Kidney (tissue), 14 donors: ENCODE data around the gene PDE1C. TPM values are rescaled to one million over a fixed set of nuclear protein-coding genes. Genes with fewer than 3 reads are reported as not detected.

Experiments used
- DNase-seq, 5 donors: peaks; one replicate each; pipeline ENCODE4 v3.0.0-alpha.2; 2013 to 2020
- FAIRE-seq: peaks from 2 replicates; lab custom pipeline; 2012; peaks lifted over from hg19 to GRCh38; lab: Jason Lieb, UNC
- H3K27ac ChIP-seq, 2 donors: one replicate each; pipeline ENCODE4 v1.7.0; 2013; ENCODE audit warnings: low read depth in 2 of 2, low read length in 2 of 2, inconsistent platforms in 1 of 2
- H3K27me3 ChIP-seq: one replicate; pipeline ENCODE4 v1.7.1; 2013; ENCODE audit warnings: low read length, inconsistent platforms; ENCODE audit not compliant: control insufficient read depth, insufficient read depth
- H3K36me3 ChIP-seq, 3 donors: one replicate each; pipeline versions ENCODE4 v1.7.0 to v1.7.1; 2013; ENCODE audit warnings: low read length in 3 of 3, control low read depth in 1 of 3, inconsistent platforms in 1 of 3; ENCODE audit not compliant: insufficient read depth in 3 of 3, control insufficient read depth in 2 of 3
- H3K4me1 ChIP-seq, 3 donors: one replicate each; pipeline versions ENCODE4 v1.7.0 to v1.7.1; 2013; ENCODE audit warnings: low read length in 3 of 3, inconsistent platforms in 1 of 3, low read depth in 1 of 3; ENCODE audit not compliant: control insufficient read depth in 2 of 3, insufficient read depth in 2 of 3
- H3K4me3 ChIP-seq, 3 donors: one replicate each; pipeline versions ENCODE4 v1.7.0 to v1.8.1; 2013; ENCODE audit warnings: low read length in 3 of 3, control low read depth in 1 of 3, inconsistent platforms in 1 of 3
- H3K9ac ChIP-seq, 3 donors: one replicate each; pipeline versions ENCODE4 v1.7.0 to v1.7.1; 2013; ENCODE audit warnings: low read length in 3 of 3, control low read depth in 1 of 3, inconsistent platforms in 1 of 3
- H3K9me3 ChIP-seq, 3 donors: one replicate each; pipeline versions ENCODE4 v1.7.0 to v1.7.1; 2013; ENCODE audit warnings: low read length in 3 of 3, control low read depth in 1 of 3, inconsistent platforms in 1 of 3; ENCODE audit not compliant: control insufficient read depth in 2 of 3, insufficient read depth in 1 of 3
- CTCF ChIP-seq: IDR thresholded peaks from 3 replicates; pipeline ENCODE4 v1.5.1; 2012; ENCODE audit warnings: mild to moderate bottlenecking, moderate library complexity, borderline replicate concordance; ENCODE audit not compliant: insufficient read depth; ENCODE audit errors: extremely low read depth
- intact Hi-C: fragments of 100-400 bp; cut with DNase I; formaldehyde crosslinking; loops from one replicate; pipeline ENCODE4 v1.11.1; 2022
- polyA plus RNA-seq: library from polyadenylated mRNA; stranded (reverse); fragments of 350-450 nt; fragmentation: Illumina TruSeq; extraction: RNeasy Lipid Tissue Mini Kit (QIAGEN cat#74804); gene quantifications from one replicate; pipeline ENCODE4 v1.2.3, GENCODE V29; 2014; ENCODE audit warnings: low read depth, low replicate concordance; ENCODE audit not compliant: insufficient read depth
- total RNA-seq: library from RNA; stranded (reverse); fragmentation: NEBNext Ultra II Directional; extraction: Animal tissue kit (Norgen Biotek cat#: 25700); gene quantifications from one replicate; pipeline ENCODE4 v1.2.1, GENCODE V29; 2021
- donor health status: control.
- donor health status: control.
- donor health status: control.
- donor health status: control.
- donor health status: control.
- donor health status: DM: yes; HTN: yes; CAD: no.
- donor health status: Normal renal cell carcinoma (clear cell type).

PDE1C gene
- total and polyA plus RNA-seq, 2 donors from 2014 or later: 3.3 to 5.5 TPM

DNA sequence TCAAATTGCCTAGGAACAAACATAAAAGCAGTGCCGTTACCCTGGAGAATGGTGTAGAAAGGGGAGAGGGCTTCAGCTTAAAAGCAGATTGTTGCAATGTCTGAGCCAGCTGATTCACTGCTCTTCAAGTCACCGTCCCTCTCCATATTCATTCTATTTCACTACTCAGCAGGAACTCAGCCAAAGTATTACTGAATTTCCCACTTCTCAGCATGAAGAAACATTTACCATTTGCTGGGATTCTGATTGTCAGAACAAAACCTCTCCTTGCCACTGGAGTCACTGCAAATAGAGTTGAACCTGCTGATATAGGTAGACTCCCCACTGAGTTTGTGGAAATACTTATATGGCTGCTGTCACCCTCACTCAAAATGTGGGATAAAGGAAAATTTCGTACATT, 311.5 kb downstream of the PDE1C start:
- TF ChIP-seq CTCF: no peak
- DNase-seq (no peak), FAIRE-seq (no peak)
- intact Hi-C loops: no loop called here
- Histone ChIP-seq H3K9ac (no peak overlapping the region), H3K4me3 (no peak overlapping the region), H3K27me3 (no peaks in the 10 kb centered on the region), H3K36me3 (no peaks in the 10 kb centered on the region), H3K4me1 (no peaks in the 10 kb centered on the region), H3K27ac (no peak overlapping the region), H3K9me3 (no peaks in the 10 kb centered on the region)

- no peaks in the 10 kb centered on the region for H3K9me3 ChIP-seq
- no peaks in the 10 kb centered on the region for H3K4me1 ChIP-seq
- H3K27ac ChIP-seq: no peak overlapping the region
- no peak overlapping the region for H3K4me3 ChIP-seq
- DNase-seq (no peak), FAIRE-seq (no peak)
- TF ChIP-seq CTCF: no peak
- no peaks in the 10 kb centered on the region for H3K36me3 ChIP-seq
- intact Hi-C loops: no loop called here
- H3K27me3 ChIP-seq: no peaks in the 10 kb centered on the region
- H3K9ac ChIP-seq: no peak overlapping the region
Observed at GRCh38 chr7:31751726-31752125, 318.5 kb downstream of the PDE1C start.

DNA sequence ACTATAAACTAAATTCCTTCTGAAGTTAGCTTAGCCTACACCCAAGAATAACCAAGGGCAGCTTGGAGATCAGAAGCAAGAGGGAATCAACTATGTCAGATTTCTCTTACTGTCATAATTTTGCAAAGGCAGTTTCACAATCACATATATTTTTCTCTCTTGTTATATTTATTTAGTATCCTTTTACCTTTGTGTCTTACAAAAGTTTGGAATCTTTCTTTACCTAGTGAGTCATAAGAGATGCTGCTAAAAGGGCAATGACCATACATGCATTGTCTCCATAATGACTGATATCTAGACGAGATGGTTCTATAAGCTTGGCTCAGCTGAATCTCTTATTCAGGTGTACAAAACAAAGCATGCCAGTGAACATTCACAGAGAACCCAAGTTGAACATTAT, 322.1 kb downstream of the PDE1C start:
- H3K9me3 ChIP-seq: no peaks in the 10 kb centered on the region
- no peak for TF ChIP-seq CTCF
- H3K9ac ChIP-seq: no peak overlapping the region
- no peaks in the 10 kb centered on the region for H3K4me1 ChIP-seq
- intact Hi-C loops: loop anchor here (5.0 to 10.0 kb wide), 2 partner anchors 459 to 727 kb away; no protein-coding TSS in a partner anchor
- no peak overlapping the region for H3K4me3 ChIP-seq
- no peaks in the 10 kb centered on the region for H3K36me3 ChIP-seq
- DNase-seq: no peak
- FAIRE-seq: no peak
- no peaks in the 10 kb centered on the region for H3K27me3 ChIP-seq
- H3K27ac ChIP-seq: no peak overlapping the region

DNA sequence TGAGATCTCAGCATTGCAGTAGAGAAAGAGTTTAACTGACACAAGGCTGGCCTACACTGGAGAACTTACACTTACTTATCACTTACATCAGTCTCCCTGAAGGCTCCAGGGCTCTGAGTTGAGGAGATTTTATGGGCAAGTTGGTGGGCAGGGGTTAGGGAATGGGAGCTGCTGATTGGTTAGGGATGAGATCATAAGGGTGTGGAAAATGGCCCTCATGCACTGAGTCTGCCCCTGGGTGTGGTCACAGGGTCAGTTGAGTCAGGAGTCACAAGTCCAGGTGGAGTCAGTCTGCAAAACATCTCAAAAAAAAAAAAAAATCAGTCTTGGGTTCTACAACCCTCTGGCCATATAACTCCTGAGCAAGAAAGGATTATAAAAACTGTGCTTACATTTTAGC, 322.7 kb downstream of the PDE1C start:
- no peaks in the 10 kb centered on the region for H3K27me3 ChIP-seq
- no peaks in the 10 kb centered on the region for H3K4me1 ChIP-seq
- TF ChIP-seq CTCF: no peak
- no peak overlapping the region for H3K9ac ChIP-seq
- H3K9me3 ChIP-seq: no peaks in the 10 kb centered on the region
- FAIRE-seq: no peak
- no peaks in the 10 kb centered on the region for H3K36me3 ChIP-seq
- no peak overlapping the region for H3K4me3 ChIP-seq
- intact Hi-C loops: loop anchor here (5.0 to 10.0 kb wide), 2 partner anchors 460 to 727 kb away; no protein-coding TSS in a partner anchor
- no peak overlapping the region for H3K27ac ChIP-seq
- DNase-seq: no peak
